NCI-H345 treated with DMSO at 0.1 percent for 48 hours (cell line): ENCODE results near the gene DNMT3A.
A peak's percentile ranks its signal among the peaks of the same experiment; 100 is the strongest.

Experiments
- DNase-seq: peaks from one replicate; lab custom pipeline; 2025; ENCODE audit not compliant: unreplicated experiment; lab: John Stamatoyannopoulos, UW

Gene DNMT3A

GRCh38 chr2:25341753-25342371 is at the start of gene DNMT3A:
DNMT3A (minus strand) TSS chr2:25341925; CDS start chr2:25313984, 27,941 bp downstream.
- peak; percentile 22 for DNase-seq

- no peak for DNase-seq
Observed at GRCh38 chr2:25389161-25389560, 47.4 kb upstream of the DNMT3A start.

DNA sequence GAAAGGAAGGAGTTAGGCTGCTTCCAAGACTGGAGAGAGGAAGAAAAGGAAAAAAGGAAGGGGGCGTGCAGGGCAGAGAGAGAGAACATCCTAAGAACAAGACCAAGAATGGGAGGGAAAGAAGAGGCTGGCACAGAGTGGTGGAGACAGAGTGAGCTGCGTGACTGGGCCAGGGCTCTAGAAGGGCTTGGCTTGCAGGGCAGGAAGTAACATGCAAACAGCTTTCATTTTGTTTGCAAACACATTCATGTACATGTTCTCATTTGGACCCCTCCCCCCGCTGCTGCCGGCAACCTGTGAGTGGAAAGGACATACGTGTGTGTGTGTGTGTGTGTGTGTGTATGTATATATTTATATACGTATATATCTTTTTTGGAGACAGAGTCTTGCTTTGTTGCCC is 46.8 kb upstream of the DNMT3A start:
- DNase-seq = no peak

DNA sequence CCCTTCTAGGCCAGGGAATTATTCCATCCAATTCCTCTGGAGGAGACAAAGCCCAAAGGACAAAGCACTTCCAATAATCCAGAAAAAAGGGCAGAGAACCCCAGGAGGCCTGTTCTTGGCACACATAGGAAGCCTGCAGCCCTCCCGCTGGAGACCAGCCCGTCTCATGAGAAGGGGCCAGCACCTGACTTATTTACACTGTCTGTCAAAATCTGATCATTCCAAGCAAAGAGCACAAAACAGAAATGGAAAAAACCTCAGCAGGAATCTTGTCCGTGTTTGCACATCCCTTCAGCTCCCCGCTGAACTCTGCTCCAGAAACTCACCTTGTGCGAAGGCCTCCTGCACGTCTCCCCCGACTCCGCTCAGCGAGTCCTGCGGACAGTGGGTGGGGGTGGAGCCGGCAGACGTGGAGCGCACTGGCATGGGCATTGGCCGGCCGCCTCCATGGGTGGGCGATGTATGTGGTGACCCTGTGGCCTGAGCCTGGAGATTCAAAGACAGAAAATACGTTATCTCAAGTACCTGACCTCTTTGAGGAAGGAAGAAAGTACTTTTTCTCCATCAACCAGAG is 46.2 kb upstream of the DNMT3A start:
- no peak for DNase-seq

- DNase-seq = no peak
Observed at GRCh38 chr2:25386971-25387875, 45.5 kb upstream of the DNMT3A start.

GRCh38 chr2:25385910-25386309 is 44.2 kb upstream of the DNMT3A start:
- no peak for DNase-seq

GRCh38 chr2:25383806-25384205 is 42.1 kb upstream of the DNMT3A start:
- DNase-seq = no peak

DNA sequence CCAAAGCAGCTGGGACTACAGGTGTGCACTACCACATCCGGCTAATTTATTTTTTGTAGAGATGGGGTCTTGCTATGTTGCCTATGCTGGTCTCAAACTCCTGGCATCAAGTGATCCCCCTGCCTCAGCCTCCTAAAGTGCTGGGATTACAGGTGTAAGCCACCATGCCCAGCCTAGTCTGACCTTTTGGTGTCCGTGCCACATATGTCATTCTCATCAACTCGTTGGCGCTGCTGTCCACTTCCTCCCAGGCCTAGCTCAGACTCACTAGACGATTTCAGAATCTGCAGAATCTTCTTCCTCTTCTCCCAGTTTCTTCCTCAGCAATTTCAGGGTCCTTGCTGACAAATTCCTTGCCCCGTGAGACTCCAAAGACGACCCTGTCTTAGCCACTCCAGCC is 39.8 kb upstream of the DNMT3A start:
- DNase-seq = no peak

DNA sequence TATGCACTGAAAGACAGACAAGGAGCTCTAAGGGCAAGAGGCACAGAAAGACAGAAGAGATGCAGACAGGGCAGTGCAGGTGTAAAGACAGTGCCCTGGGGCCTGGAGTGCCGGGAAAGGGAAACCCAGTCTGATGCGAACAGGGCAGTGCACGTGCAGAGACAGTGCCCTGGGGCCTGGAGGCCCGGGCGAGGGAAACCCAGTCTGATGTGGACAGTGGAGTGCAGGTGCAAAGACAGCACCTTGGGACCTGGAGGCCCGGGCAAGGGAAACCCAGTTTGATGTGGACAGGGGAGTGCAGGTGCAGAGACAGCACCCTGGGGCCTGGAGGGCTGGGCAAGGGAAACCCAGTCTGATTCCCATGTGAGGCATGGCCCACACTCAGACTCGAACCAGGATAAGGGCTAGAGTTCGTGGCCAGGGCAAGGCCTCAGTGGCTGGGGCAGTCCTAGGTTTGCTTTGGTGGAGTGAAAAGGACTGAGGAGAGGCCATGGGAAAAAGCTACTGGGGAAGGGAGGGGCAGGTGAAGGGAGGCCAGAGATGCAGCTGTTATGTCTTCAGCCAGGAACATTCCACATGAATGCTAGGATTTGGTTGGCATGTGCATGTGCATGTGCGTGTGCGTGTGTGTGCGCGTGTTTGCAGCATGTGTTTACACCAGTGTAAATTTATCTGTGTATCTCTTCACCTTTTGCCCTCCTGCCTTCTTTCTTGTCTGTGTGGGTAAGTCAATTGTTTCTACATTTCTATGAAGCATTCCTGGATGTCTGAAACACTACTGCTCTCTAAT is 39.1 kb upstream of the DNMT3A start:
- no peak for DNase-seq

DNA sequence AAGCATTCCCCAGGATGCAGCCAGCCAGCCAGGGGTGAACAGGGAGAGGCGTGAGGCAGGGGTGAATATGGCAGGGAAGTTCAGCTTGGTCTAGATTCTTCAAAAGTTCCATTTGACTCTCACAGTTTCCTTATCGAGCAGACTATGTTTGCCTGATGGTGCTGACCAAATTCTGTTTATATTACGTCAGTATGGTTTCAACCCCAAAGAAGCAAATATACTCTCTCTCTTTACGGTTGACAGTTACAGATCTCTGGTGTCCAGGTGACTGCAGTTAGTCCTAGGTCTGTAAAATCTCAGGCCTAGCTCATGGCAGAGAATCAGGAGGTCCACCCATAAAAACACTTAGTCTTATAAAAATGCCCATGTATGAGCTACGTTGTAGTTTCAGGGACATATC is 38.3 kb upstream of the DNMT3A start:
- DNase-seq = no peak

- DNase-seq = no peak
Observed at GRCh38 chr2:25379535-25379934, 37.8 kb upstream of the DNMT3A start.

GRCh38 chr2:25378731-25379490 is 37.2 kb upstream of the DNMT3A start:
- no peak for DNase-seq

DNA sequence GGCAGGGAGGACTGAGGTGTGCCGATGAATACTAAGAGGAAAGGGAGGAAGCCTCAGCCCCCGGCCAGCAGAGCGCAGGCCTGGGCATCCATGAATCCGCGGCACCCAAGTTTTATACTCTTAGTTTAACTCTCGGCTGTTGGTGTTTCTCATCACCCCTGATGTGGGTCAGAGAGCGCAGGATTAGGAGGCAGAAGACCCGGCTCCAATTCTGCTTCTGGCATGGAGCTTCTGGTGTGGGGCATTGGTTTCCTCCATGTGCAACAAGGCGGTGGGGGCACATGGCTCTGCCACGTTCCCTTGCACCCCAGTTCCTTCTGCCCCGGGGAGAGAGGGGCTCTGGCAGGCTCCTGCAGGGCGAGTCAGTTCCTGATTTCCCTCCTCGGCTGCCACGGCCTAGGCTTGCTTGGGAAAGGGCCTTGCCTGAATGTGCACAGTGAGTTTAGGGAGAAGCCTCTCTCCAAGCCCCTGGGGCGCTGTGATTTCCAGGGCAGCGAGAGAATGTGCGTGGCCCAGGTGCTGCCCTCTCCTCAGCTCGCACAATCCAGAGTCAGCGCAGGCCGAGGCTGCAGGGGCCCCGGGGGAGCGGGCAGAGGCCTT is 36.2 kb upstream of the DNMT3A start:
- no peak for DNase-seq

GRCh38 chr2:25376750-25377621 is 35.3 kb upstream of the DNMT3A start:
- peak; percentile 94 for DNase-seq

DNA sequence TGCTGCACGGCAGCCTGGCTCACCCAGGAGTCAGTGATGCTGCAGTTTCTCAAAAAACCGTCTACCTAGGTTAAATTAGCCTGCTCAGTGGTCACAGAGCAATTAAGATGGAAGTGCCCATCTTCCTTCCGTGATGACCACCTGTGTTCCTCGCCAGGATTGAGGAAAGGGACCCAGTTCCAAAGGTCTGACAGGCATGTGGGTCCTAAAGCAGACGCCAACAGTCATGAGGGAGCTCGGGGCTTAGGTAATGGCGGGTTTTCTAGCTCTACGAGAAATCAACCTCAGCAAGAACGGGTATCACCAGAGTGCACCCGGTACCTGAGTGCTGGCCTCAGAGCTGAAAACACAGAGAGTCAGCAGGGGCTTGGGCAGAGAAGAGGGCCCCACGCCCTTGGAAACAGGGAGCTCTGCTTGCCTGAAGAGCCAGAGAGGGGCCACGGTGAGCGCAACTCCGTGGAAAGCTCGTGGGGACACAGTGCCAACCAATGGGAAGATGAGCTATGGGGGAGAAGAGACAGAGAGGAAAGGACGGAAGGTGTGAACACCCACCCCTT is 34.3 kb upstream of the DNMT3A start:
- DNase-seq = no peak

DNA sequence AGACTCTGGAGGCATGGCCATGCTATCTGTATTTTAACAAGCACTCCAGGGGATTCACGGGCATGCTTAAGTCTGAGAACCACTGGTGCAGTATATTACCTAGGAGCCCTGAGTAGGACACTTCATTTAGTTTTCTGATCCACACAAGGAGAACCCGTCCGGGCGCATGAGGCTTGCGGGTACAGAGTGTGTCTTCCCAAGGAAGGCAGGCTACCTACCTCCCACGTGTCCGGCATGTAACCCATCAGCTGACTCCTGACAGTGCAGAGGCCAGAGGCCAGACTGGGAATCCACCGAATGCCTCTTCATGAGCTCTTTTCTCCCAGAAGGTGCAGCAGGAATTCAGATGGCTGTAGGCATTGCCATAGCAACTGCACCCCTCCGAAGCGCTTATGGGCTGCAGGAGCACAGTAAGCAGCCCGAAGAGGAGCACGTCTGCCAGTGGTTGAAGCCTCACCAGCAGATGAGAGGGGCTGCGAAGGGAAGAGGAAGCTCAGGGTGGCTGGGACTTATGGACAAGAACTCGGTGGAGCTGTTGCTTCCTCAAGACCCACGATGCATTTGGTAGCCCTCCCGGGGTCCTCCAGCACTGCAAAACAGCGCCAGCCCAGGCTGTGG is 33.8 kb upstream of the DNMT3A start:
- DNase-seq = no peak

DNA sequence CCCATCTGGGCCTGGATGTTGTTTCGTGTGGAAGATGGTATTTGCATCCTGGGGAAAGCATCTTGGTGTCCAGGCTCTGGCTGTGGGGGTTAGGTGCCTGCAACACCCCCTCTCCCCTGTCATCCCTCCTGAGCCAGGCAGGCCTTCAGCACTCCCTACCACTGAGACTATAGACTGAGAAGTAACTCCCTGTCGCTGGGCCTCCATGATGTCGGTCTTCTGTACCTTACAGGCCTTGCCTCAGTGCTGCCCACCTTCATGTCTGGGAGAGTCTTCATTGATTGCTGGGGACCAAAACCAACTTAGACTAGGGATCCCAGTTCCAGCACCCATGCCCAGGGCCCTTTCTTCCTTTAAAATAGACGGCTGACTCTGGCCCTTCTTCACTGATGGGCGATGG is 33.1 kb upstream of the DNMT3A start:
- DNase-seq = no peak

GRCh38 chr2:25374411-25374810 is 32.7 kb upstream of the DNMT3A start:
- no peak for DNase-seq
